Naive thymus-derived CD8-positive, alpha-beta T cell (primary cell): Measurements from ENCODE around the gene ARHGAP23. TPM values are rescaled to one million over a fixed set of nuclear protein-coding genes. Genes with fewer than 3 reads are reported as not detected.

Source experiments
- ATAC-seq, 2 donors: fragments of 150-1000 bp; cut with Tn5 transposase in 1 of 2; sonication (Bioruptor Pico), chemical (Tn5 transposase) in 1 of 2; 1 replicate in 1 of 2; 2 replicates in 1 of 2; pipeline ENCODE4 v1.10.0; 2021; ENCODE audit warnings: mild to moderate bottlenecking in 2 of 2, moderate library complexity in 2 of 2
- POLR2A ChIA-PET: fragments of 350-600 bp; sonication (Branson Sonifier 250); formaldehyde crosslinking; loops from one replicate; lab custom pipeline; 2021; ENCODE audit warnings: antibody characterized with exemption; lab: Charles Lee
- DNase-seq, 10 donors: peaks; one replicate each; pipeline versions ENCODE4 v3.0.0 to v3.0.0-alpha.2; 2020 to 2022
- H3K27ac Mint-ChIP-seq, 10 donors: one replicate each; pipeline ENCODE4 v1.8.0; 2020 to 2022; ENCODE audit warnings: mild to moderate bottlenecking in 10 of 10, mixed read lengths in 10 of 10, moderate library complexity in 4 of 10, inconsistent platforms in 1 of 10
- H3K27me3 Mint-ChIP-seq, 5 donors: one replicate each; pipeline ENCODE4 v1.8.0; 2021 to 2022; ENCODE audit warnings: mixed read lengths in 5 of 5
- H3K36me3 Mint-ChIP-seq, 3 donors: one replicate each; pipeline ENCODE4 v1.8.0; 2020 to 2022; ENCODE audit warnings: mixed read lengths in 3 of 3, mild to moderate bottlenecking in 2 of 3, inconsistent platforms in 1 of 3
- H3K4me1 Mint-ChIP-seq, 4 donors: one replicate each; pipeline ENCODE4 v1.8.0; 2021 to 2022; ENCODE audit warnings: mixed read lengths in 4 of 4
- H3K4me3 Mint-ChIP-seq, 10 donors: one replicate each; pipeline ENCODE4 v1.8.0; 2020 to 2022; ENCODE audit warnings: mild to moderate bottlenecking in 10 of 10, mixed read lengths in 10 of 10, moderate library complexity in 6 of 10, inconsistent platforms in 1 of 10
- H3K9me3 Mint-ChIP-seq, 9 donors: one replicate each; pipeline ENCODE4 v1.8.0; 2020 to 2022; ENCODE audit warnings: mixed read lengths in 9 of 9, mild to moderate bottlenecking in 3 of 9, inconsistent platforms in 1 of 9, moderate library complexity in 1 of 9
- polyA plus RNA-seq, 3 donors: library from polyadenylated mRNA; unstranded; fragments of 300-500 nt; fragmentation: Illumina TruSeq; gene quantifications; one replicate each; pipeline ENCODE4 v1.2.3, GENCODE V29; 2021
- total RNA-seq, 8 experiments: library from RNA in 2 of 8; stranded (reverse) in 2 of 8; gene quantifications; one replicate each; pipeline ENCODE4 v1.2.3 and lab custom pipeline; 2021 to 2026

The ARHGAP23 gene
- total and polyA plus RNA-seq, 5 experiments from 2014 or later, result 0.18 TPM; not detected in 4

- no peaks in the 10 kb centered on the region for H3K36me3 Mint-ChIP-seq
- no peak for ATAC-seq
- peaks cover 0 to 29% (median 19%) of the 10 kb centered on the region in 5 donors for H3K27me3 Mint-ChIP-seq
- POLR2A ChIA-PET, result no interaction called here
- no peaks in the 10 kb centered on the region for H3K9me3 Mint-ChIP-seq
- no peaks in the 10 kb centered on the region for H3K4me1 Mint-ChIP-seq
- H3K27ac Mint-ChIP-seq, result no peak overlapping the region
- H3K4me3 Mint-ChIP-seq, result no peak overlapping the region
- DNase-seq, result peak in 1 of 10 donors; percentile 49
Observed at GRCh38 chr17:38545531-38546225, 117.4 kb downstream of the ARHGAP23 start.

DNA sequence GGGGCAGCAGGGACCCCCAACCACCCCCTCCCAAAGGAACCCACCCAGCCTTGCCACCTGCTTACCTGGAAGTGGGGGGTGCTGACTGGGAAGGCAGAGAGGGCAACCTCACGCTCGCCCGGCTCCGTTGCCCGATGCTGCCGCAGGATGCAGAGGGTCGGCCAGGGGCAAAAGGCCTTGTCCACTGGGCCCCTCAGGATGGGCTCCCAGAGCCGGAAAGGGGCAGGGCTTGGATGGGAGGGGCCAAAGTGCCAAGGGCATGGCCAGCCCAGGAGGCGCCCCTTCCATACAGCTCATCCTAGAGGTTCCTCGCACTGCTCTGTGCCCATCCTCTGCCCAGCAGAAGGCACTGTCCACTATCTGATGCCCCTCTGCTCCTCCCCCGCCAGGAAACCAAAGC is 118.1 kb downstream of the ARHGAP23 start:
- POLR2A ChIA-PET, result no interaction called here
- no peak overlapping the region for H3K4me3 Mint-ChIP-seq
- no peak for ATAC-seq

GRCh38 chr17:38547444-38547843 is 119.2 kb downstream of the ARHGAP23 start:
- POLR2A ChIA-PET, result no interaction called here
- no peaks in the 10 kb centered on the region for H3K36me3 Mint-ChIP-seq
- DNase-seq (no peak), ATAC-seq (no peak)
- peaks cover 0 to 29% (median 21%) of the 10 kb centered on the region in 5 donors for H3K27me3 Mint-ChIP-seq
- H3K4me1 Mint-ChIP-seq, result no peaks in the 10 kb centered on the region
- no peak overlapping the region for H3K4me3 Mint-ChIP-seq
- no peak overlapping the region for H3K27ac Mint-ChIP-seq
- no peaks in the 10 kb centered on the region for H3K9me3 Mint-ChIP-seq

More for the DNA sequence above, 118.1 kb downstream of the ARHGAP23 start:
- Mint-ChIP-seq H3K4me1 (no peaks in the 10 kb centered on the region), H3K27ac (no peak overlapping the region), H3K9me3 (no peaks in the 10 kb centered on the region), H3K27me3 (peaks cover 0 to 29% (median 21%) of the 10 kb centered on the region in 5 donors), H3K36me3 (no peaks in the 10 kb centered on the region)
- DNase-seq, result peak in 1 of 10 donors; percentile 13

GRCh38 chr17:38549285-38549684 is 121.0 kb downstream of the ARHGAP23 start:
- peak overlapping the region in 1 of 10 donors; percentile 18 for H3K27ac Mint-ChIP-seq
- DNase-seq, result no peak

DNA sequence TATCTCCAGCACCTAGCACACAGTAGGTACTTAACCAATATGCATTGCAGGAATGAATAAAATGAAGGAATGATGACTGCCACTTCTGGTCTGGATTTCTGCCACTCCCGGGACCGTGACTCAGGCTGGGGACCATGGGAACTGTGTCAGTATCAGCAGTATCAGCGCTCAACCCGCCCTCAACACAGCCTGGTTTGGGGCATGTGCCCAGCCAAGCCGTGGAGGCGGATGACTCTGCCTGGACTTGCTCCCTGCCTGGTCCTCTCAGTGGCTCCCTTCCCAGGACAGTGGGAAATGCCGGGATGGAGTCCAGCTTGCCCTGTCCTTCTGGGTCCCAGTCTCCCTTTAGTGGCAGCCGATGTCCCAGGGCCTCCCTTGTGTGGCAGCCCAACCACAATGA is 122.4 kb downstream of the ARHGAP23 start:
- Mint-ChIP-seq H3K27me3 (peaks cover 0 to 24% (median 18%) of the 10 kb centered on the region in 5 donors), H3K4me3 (no peak overlapping the region), H3K9me3 (no peaks in the 10 kb centered on the region), H3K27ac (no peak overlapping the region), H3K36me3 (no peaks in the 10 kb centered on the region), H3K4me1 (no peaks in the 10 kb centered on the region)
- POLR2A ChIA-PET, result no interaction called here
- DNase-seq (no peak), ATAC-seq (no peak)

More at GRCh38 chr17:38549285-38549684, 121.0 kb downstream of the ARHGAP23 start:
- POLR2A ChIA-PET, result interaction anchor here (0.5 kb wide), 1 partner anchor 122 kb away, joined by 3 read pairs; no protein-coding TSS in a partner anchor
- Mint-ChIP-seq H3K27me3 (peaks cover 0 to 22% (median 16%) of the 10 kb centered on the region in 5 donors), H3K9me3 (no peaks in the 10 kb centered on the region), H3K36me3 (no peaks in the 10 kb centered on the region), H3K4me1 (no peaks in the 10 kb centered on the region), H3K4me3 (no peak overlapping the region)
- ATAC-seq, result no peak

DNA sequence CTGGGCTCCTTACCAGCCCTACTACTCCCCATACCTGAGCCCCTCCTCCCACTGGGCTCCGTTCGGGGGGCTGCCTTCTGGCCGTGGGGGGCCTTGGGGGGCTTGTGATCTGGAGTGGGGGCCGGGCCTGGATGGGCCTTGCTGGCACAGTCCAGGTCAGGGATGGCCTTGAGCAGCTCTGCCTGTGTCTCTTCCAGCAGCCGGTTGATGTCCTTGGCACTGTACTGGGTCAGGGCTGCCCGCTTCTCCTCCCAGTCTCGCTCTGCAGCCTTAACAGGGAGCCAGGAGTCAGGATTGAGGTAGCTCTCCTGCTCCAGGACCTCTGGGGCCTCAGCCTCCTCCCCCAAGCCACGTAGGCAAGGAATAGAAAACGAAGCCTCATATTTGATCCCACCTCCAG is 122.9 kb downstream of the ARHGAP23 start:
- Mint-ChIP-seq H3K4me3 (no peak overlapping the region), H3K4me1 (no peaks in the 10 kb centered on the region), H3K36me3 (no peaks in the 10 kb centered on the region), H3K27ac (no peak overlapping the region), H3K27me3 (peaks cover 0 to 22% (median 18%) of the 10 kb centered on the region in 5 donors), H3K9me3 (no peaks in the 10 kb centered on the region)
- no peak for DNase-seq
- ATAC-seq, result no peak
- POLR2A ChIA-PET, result no interaction called here

DNA sequence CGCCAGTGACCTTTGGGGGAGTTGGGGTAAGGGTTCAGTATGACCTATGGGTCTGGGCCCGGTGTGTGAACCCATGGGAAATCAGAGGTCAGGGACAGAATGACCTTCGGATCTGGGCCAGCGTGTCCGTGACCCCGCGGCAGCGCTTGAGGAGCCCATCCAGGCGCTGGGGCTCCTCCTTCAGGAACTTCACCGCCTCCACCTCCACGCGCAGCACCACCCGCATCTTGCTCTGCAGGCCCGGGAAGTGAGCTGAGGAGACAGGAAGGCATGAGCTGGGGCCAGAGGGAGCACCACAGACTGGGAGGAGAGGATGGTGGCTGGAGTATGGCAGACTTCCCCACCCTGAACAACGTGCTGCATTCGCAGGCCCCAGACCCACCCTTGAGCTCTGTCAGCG is 124.1 kb downstream of the ARHGAP23 start:
- POLR2A ChIA-PET, result interaction anchor here (0.5 kb wide), 1 partner anchor 104 kb away, joined by 3 read pairs; no protein-coding TSS in a partner anchor
- Mint-ChIP-seq H3K9me3 (no peaks in the 10 kb centered on the region), H3K4me1 (no peaks in the 10 kb centered on the region), H3K4me3 (no peak overlapping the region), H3K36me3 (no peaks in the 10 kb centered on the region), H3K27ac (no peak overlapping the region), H3K27me3 (peaks cover 0 to 15% (median 11%) of the 10 kb centered on the region in 5 donors)
- DNase-seq, result no peak
- ATAC-seq, result no peak

- no peak overlapping the region for H3K27ac Mint-ChIP-seq
- ATAC-seq, result no peak
Observed at GRCh38 chr17:38554430-38555350, 126.4 kb downstream of the ARHGAP23 start.

GRCh38 chr17:38556239-38556638 is 128.0 kb downstream of the ARHGAP23 start:
- no peak for ATAC-seq
- H3K4me1 Mint-ChIP-seq, result peaks cover 15 to 25% (median 23%) of the 10 kb centered on the region in 4 donors

More at GRCh38 chr17:38554430-38555350, 126.4 kb downstream of the ARHGAP23 start:
- Mint-ChIP-seq H3K4me1 (peaks cover 10 to 15% (median 13%) of the 10 kb centered on the region in 4 donors), H3K4me3 (no peak overlapping the region), H3K36me3 (no peaks in the 10 kb centered on the region), H3K27me3 (peaks cover 0 to 11% (median 8%) of the 10 kb centered on the region in 5 donors), H3K9me3 (no peaks in the 10 kb centered on the region)
- POLR2A ChIA-PET, result no interaction called here
- DNase-seq, result no peak

DNA sequence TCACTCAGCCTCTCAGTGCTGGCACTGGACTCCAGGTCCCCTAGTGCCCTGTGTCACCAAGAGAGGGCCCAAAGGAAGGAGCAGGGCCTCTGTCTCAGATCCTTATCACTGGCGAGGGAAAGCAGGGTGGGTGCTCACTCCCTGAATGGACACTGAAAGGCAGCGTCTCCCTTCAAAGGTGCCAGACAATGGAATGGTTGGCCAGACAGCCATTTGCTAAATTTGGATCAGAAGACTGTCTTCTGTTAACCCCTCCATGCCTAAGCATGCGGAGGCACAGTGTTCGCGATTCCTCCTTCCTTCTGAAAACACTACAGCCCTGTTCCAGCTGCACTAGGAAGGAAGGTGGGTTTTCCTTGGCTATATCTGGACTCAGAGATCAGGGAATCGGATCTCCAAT is 129.1 kb downstream of the ARHGAP23 start:
- Mint-ChIP-seq H3K9me3 (no peaks in the 10 kb centered on the region), H3K27ac (no peak overlapping the region), H3K4me3 (peak overlapping the region in 7 of 10 donors; percentile 26 to 97 (median 56)), H3K36me3 (no peaks in the 10 kb centered on the region), H3K27me3 (peaks cover 6 to 20% (median 14%) of the 10 kb centered on the region in 5 donors), H3K4me1 (peaks cover 15 to 27% (median 25%) of the 10 kb centered on the region in 4 donors)
- DNase-seq (no peak), ATAC-seq (no peak)
- POLR2A ChIA-PET, result interaction anchor here (0.6 to 1.7 kb wide), 4 partner anchors 24 to 234 kb away, joined by 4 to 7 read pairs (median 5); no protein-coding TSS in a partner anchor

More at GRCh38 chr17:38556239-38556638, 128.0 kb downstream of the ARHGAP23 start:
- POLR2A ChIA-PET, result no interaction called here
- H3K4me3 Mint-ChIP-seq, result peak overlapping the region in 2 of 10 donors; percentile 24 to 70
- no peak overlapping the region for H3K27ac Mint-ChIP-seq
- no peaks in the 10 kb centered on the region for H3K9me3 Mint-ChIP-seq
- H3K27me3 Mint-ChIP-seq, result peaks cover 5 to 19% (median 11%) of the 10 kb centered on the region in 5 donors
- DNase-seq, result no peak
- no peaks in the 10 kb centered on the region for H3K36me3 Mint-ChIP-seq

- peak overlapping the region in 3 of 10 donors; percentile 64 to 95 (median 70) for H3K27ac Mint-ChIP-seq
- H3K27me3 Mint-ChIP-seq, result peaks cover 6 to 26% (median 19%) of the 10 kb centered on the region in 5 donors
Observed at GRCh38 chr17:38557836-38558727, 129.8 kb downstream of the ARHGAP23 start.

More at GRCh38 chr17:38557836-38558727, 129.8 kb downstream of the ARHGAP23 start:
- peaks cover 0 to 2% (median 0%) of the 10 kb centered on the region in 3 donors for H3K36me3 Mint-ChIP-seq
- H3K4me3 Mint-ChIP-seq, result peak overlapping the region; percentile 89 to 98 (median 96)
- peak; percentile 79 to 91 (median 86) for DNase-seq
- H3K9me3 Mint-ChIP-seq, result no peaks in the 10 kb centered on the region
- POLR2A ChIA-PET, result interaction anchor here (0.6 to 1.7 kb wide), 6 partner anchors 23 to 234 kb away, joined by 3 to 11 read pairs (median 5); partner anchors contain the start of gene MLLT6
- ATAC-seq, result peak; percentile 72 to 76
- peaks cover 17 to 34% (median 27%) of the 10 kb centered on the region in 4 donors for H3K4me1 Mint-ChIP-seq
